HG03039 (cell line): Measurements from ENCODE around the gene MAPT.

Source experiments
- ATAC-seq: cut with Tn5 transposase; IDR thresholded peaks from one replicate; pipeline ENCODE4 v1.9.1; 2021; ENCODE audit warnings: mild to moderate bottlenecking, moderate library complexity; ENCODE audit not compliant: unreplicated experiment

Gene MAPT

DNA sequence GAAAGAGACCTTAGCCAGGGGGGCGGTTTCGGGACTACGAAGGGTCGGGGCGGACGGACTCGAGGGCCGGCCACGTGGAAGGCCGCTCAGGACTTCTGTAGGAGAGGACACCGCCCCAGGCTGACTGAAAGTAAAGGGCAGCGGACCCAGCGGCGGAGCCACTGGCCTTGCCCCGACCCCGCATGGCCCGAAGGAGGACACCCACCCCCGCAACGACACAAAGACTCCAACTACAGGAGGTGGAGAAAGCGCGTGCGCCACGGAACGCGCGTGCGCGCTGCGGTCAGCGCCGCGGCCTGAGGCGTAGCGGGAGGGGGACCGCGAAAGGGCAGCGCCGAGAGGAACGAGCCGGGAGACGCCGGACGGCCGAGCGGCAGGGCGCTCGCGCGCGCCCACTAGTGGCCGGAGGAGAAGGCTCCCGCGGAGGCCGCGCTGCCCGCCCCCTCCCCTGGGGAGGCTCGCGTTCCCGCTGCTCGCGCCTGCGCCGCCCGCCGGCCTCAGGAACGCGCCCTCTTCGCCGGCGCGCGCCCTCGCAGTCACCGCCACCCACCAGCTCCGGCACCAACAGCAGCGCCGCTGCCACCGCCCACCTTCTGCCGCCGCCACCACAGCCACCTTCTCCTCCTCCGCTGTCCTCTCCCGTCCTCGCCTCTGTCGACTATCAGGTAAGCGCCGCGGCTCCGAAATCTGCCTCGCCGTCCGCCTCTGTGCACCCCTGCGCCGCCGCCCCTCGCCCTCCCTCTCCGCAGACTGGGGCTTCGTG, at the start of gene MAPT:
TSS of gene MAPT (plus strand) at position 533 of the 763 bp plus-strand sequence. CDS start 67,784 bp downstream, outside the sequence.
- peak; percentile 55 for ATAC-seq

DNA sequence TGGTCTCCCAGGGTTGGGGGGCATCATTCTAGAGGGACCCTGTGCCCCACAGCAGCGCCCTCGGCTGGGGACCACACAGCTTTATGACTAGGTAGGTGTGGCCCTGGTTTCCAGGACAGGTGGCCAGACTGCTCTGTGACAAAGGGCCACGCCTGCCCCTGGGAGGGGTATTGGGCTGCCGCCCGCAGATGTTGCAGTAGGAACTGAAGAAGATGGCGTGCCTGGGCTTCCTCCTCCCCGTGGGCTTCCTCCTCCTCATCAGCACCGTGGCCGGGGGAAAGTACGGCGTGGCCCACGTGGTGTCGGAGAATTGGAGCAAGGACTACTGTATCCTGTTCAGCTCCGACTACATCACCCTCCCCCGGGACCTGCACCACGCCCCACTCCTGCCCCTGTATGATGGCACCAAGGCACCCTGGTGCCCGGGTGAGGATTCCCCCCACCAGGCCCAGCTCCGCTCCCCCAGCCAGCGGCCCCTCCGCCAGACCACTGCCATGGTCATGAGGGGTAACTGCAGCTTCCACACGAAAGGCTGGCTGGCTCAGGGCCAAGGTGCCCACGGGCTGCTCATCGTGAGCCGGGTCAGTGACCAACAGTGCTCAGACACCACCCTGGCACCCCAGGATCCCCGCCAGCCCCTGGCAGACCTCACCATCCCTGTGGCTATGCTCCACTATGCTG, 49.5 kb upstream of the MAPT start, which contains the start of gene SPPL2C:
TSS of gene SPPL2C (plus strand) at position 187 of the 681 bp plus-strand sequence. CDS start at position 213, 26 bp downstream.
- no peak for ATAC-seq

DNA sequence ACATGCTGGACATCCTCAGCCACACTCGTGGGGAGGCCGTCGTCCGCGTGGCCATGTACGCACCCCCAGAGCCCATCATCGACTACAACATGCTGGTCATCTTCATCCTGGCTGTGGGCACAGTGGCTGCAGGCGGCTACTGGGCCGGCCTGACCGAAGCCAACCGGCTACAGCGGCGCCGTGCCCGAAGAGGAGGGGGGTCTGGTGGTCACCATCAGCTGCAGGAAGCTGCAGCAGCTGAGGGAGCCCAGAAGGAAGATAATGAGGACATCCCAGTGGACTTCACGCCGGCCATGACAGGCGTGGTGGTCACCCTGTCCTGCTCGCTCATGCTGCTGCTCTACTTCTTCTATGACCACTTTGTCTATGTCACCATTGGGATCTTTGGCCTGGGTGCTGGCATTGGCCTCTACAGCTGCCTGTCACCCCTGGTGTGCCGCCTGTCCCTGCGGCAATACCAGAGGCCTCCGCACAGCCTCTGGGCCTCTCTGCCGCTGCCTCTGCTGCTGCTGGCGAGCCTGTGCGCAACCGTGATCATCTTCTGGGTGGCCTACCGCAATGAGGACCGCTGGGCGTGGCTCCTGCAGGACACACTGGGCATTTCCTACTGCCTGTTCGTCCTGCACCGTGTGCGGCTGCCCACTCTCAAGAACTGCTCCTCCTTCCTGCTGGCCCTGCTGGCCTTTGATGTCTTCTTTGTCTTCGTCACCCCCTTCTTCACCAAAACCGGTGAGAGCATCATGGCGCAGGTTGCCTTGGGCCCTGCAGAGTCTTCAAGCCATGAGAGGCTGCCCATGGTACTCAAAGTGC, 48.8 kb upstream of the MAPT start:
- no peak for ATAC-seq

DNA sequence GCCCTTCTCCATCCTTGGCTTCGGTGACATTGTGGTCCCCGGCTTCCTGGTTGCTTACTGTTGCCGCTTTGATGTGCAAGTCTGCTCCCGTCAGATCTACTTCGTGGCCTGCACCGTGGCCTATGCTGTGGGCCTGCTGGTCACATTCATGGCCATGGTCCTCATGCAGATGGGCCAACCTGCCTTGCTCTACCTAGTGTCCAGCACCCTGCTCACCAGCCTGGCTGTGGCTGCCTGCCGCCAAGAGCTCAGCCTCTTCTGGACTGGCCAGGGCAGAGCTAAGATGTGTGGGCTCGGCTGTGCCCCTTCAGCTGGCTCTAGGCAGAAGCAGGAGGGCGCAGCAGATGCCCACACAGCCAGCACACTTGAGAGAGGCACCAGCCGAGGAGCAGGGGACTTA, 48.1 kb upstream of the MAPT start:
- no peak for ATAC-seq

DNA sequence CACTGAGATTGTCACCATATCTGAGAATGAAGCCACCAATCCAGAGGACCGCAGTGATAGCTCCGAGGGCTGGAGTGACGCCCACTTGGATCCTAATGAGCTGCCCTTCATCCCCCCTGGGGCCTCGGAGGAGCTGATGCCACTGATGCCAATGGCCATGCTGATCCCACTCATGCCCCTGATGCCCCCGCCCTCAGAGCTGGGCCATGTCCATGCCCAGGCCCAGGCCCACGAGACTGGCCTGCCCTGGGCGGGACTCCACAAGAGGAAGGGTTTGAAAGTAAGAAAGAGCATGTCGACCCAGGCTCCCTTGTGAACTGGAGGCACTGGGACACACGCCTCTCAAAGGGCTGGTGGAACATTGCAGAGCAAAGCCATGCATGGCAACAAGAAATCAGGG, 47.7 kb upstream of the MAPT start:
- ATAC-seq, result no peak

DNA sequence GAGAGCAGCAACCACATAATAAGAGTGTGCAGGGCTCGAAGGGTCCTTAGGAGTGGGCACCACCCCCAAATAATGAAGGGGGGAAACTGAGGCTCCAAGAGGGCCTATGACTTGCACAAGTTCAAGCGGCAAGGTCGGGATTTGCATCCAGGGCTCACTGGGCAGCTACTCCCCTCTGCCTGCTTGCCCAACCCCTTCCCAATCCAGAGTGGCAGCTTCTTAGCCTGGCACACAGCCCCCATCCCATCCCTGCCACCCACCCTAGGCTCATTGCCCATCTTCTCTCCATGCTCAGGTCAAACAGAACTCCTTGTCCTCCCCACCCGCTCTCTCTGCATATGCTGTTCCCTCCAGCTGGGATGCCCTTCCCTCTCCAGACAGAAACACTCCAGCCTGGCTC, 47.3 kb upstream of the MAPT start:
- no peak for ATAC-seq

DNA sequence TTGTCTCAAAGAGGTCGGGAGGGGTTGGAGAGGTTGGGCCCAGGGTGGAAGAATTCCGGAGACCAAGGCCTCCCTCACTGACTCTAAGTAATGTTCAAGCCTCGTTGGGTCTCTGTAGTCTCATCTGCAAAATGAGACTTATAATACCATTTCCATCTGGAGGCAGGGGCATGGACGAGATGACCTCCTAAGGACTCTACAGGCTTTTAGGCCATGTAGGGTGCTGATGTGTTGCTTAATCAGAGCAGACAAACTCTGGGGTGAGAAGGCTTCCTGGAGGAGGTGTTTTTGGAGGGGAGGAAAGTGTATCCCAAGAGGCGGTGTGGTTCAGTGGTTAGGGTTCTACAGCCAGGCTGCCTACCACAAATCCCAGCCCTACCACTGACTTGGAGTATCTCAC, 46.6 kb upstream of the MAPT start:
- ATAC-seq, result no peak

DNA sequence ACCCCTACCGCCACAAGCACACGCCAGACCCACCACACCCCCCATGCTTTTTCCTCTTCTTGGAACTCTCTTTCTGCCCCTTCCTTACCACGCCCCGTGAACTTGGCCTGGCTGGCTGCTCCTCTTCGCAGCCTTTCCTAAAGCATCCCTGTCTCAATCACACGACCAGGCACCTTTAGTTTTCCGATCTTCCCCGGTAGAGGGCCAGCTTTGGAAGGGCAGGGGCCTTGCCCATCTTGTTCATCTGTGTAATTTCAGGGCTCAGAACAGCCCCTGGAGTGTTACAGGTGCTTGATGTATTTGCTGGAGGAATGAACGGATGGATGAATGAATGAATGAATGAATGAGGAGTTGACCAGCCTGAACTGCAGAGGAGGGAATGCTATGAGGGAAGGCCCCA, 45.9 kb upstream of the MAPT start:
- no peak for ATAC-seq

DNA sequence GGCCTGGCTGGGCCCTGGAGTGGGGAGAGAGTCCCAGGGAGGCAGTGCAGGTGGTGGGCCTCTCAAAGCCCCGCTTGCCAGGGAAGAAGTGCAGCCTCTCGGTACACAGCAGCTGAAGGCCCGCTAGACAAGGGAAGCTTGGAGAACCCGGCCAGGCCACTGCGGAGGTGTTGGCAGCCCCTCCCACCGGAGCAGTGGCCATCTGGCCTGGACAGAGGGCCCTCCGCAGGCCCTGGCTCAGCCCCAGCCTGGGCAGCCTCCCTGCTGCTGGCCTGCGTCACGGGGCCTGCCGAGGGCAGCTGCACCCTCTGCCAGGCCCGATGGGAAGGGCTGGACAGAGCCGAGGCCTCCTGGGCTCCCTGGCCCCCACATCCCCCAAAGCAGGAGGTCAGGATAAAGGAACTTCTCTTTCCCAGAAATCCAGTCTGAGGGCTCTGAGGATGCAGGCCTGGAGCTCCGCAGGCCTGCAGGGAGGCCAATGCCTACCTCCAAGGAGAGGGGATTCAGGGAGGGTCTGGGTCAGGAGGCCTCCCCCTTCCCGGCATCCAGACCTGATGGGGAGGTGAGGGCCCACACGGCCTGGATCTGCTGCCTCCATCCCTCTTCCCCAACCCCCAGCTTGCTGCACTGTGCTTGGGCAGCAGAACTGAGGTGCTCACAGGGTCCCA, 45.4 kb upstream of the MAPT start:
- no peak for ATAC-seq

DNA sequence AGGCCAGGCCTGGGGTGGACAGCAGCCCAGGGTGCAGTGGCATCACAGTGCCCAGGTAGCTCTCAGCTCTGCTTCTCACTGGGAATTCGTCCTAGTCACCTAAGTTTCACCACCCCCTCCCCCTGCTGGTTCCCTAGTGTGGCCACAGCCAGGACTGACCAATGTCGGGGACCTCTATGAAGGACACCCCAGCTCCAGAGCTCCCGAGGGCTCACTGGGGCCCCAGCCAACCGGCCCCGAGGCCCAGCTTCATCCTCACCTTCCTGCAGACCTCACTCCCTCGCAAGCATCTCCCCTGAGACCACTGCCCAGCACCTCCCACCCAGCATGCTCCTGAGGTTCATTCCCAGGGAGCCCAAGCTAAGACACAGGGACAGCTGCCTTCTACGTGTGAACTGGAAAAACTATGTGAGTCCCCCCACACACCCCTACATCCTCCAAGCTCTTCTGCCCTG, 44.8 kb upstream of the MAPT start:
- no peak for ATAC-seq

DNA sequence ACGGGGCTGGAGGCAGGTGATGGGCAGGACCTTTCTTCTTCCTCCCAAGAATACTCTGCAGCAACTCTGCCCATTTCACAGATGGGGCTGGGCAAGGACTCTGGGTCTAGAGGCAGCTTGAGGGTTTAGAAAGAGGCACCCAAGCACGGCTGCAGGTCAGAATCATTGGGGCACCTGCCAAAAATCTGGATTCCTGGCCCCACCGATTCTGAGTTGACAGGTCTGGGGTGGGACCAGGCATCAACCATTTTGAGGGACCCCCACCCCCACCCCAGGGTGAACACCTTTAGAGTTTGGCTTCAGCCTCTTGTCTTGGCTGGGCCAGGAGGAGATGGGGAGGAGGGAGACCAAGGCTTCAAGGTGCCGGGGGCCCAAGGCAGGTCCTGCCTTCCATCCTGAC, 44.3 kb upstream of the MAPT start:
- no peak for ATAC-seq

DNA sequence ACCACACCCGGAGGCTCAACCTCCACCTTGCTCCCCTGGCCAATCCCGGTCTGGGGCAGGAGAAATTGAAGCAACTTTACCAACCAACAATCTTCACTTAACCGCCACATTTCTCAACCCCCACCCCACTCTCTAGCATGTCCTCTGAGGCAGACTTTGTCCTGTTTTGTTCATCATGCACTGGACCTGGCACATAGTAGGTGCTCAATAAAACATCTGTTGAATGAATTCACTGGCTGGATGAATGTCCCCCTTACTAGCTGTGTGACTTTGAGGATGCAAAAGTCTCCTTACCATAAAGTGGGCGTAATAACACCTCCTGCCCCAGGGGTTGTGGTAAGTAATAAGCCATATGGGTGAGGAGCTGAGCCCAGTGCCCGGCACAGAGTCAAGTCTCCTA, 43.9 kb upstream of the MAPT start:
- ATAC-seq, result no peak

DNA sequence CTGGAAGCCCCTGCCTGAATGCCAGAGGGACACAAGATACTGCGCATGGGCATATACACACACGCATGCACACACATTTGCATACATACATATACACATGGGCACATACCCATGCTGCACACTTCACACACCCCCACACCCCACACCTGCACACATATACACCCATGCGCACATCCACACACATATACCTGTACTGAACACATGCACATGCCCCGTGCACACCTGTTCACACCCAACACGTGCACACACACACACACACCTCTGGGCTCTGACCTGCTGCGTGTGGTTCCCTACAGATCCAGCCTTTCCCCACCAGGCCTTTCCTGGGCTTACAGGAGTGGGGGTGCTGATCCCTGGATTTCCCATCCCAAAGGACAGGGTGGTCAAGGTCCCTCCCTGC, 43.3 kb upstream of the MAPT start:
- no peak for ATAC-seq

DNA sequence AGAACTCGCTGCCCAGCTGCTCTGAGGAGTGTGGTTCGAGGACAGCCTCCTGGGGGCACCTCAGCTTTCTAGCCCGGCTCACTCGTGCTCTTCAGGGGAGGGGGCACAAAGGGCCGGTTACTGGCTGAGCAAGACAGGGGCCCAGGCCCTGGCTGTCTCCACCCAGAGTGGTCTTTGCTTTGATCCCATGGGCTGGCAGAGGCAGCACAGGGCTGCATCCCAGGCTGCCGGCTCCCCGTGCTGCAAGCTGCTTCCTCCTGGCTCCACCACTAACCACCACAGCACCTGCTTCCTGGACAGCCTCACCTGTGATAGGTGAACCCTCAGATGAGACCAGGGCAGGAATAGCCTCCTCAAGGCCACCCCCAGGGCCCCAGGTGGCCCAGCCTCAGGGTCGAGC, 42.9 kb upstream of the MAPT start:
- ATAC-seq, result no peak

DNA sequence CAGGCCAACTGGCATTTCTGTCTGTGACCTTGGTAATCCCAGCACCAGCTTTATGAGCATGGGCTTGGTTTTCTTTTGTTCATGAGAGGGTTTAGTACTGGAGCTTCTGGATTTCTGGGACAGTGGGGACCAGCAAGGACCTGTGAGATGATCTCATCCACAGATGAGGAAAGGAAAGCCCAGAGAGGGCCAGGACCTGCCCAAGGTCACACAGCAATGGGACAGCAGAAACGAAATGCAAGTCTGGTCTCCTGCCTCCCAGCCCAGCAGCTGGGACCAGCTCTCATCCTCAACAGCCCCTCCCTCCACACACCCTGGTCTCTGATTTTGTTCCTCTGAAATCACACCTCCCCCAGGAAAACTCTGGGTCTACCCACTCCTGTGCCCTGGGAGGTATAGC, 42.5 kb upstream of the MAPT start:
- ATAC-seq, result no peak

DNA sequence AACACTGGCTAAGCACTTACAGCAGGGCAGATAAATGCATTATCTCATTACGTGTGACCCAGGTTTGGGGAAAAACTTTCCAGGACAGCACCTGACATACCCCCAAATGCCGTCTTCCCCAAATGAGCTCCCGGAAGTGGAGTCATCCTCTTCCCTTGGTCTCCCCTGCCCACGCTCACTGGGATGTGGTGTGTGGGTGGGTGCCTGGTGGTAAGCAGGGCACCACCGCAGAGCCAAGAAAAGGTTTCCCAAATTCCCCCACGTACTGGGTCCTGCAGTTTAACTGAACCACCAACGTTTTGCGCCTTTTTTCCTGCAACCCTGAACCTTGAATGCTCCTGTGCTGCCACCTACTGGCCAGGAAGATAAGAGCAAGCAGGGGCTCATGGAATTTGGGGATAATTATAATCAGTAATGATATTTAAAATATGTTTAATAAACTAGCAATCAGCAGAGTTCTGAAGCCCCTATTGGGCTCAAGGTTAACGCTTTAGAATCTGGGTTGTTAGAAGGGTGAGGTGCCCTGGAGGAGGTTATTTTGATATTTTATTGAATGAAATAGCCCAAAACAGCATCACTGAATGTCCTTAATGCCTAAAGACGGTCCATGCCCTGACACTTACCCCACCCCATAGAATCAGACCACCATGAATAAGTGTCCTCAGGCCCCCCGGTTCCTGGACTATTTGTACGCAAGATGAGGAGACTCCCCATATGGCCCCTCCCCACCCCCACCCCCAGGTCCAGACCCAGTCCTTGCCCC, 41.6 kb upstream of the MAPT start:
- no peak for ATAC-seq

DNA sequence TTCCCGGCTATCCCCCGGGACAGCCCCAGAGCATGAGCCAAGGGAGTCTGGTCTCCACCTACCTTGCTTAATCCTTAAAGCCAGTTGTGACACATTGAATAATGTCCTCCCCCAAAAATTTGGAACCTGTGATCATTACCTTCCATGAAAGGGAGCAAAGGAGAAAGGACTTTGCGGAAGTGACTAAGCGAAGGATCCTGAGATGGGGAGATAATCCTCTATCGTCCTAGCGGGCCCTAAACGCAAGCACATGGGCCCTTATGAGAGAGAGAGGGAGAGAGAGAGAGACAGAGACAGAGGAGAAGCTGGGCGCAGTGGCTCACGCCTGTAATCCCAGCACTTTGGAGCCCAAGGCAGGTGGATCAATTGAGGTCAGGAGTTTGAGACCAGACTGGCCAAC, 40.1 kb upstream of the MAPT start:
- ATAC-seq, result no peak

DNA sequence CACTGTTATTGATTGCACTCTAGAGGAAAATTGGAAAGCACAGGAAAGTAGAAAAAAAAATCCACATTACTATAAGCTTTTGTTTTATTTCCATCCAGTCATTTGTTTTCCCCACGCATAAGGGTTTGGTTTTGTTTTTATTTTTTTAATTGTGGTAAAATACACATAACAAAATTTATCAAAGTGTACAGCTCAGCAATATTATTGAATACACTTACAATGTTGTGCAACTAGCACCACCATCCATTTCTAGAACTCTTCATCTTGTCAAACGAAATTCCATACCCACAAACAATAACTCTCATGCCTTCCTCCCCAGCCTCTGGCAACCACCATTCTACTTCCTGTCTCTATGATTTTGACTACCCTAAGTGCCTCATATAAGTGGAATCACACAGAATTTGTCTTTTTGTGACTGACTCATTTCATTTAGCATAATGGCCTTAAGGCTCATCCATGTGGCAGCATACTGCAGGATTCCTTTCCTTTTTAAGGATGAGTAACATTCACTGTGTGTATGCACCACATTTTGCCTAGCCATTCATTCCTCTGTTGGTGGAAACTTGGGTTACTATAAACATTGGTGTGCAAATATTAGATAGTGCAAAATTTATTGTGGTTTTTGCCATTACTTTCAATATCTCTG, 38.5 kb upstream of the MAPT start:
- ATAC-seq, result no peak

DNA sequence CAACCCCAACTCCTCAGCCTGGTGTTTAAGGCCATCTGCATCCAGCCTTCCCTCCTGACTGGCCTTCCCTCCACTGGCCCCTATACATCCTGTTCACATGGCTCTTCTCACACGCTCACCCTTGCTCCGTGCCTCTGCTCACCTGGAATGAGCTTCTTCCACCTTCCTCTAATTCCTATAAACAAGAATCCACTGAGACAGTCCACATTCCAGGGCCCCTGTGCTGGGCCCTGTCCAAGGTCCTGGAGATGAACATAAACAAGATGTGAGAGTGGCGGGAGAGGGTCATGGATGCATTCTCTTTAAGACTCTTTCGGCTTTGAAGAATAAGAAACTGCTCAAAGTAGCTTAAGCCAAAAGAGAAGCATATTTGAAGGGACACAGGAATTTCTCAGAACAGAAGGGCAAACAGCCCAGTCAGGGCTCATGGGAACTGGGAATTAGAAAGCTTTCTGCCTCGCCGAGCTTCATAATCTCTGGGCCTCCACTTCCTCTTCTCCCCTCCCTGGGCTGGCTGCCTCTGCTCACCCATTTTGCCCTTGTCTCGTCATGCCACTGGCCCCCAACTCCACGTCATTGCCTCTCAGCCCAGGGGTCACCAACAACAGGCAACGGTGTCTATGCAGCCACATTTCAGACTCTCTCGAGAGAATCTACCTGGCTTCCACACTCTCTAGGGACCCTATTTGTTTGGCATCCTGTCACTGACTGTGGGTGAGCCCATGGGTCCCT, 36.2 kb upstream of the MAPT start:
- ATAC-seq, result no peak
